GM23338 (cell line): ENCODE data around the gene STIM2.

Experiments
- CTCF ChIP-seq, 2 experiments: fragments of 200-600 bp in 1 of 2; sonication (generic) in 1 of 2; conservative IDR thresholded peaks; 2 replicates each; pipeline versions ENCODE4 v1.5.1 to v1.6.1; 2016 to 2017; ENCODE audit warnings: antibody characterized with exemption in 2 of 2, low read depth in 2 of 2, mild to moderate bottlenecking in 2 of 2, moderate library complexity in 1 of 2
- JUNB ChIP-seq: IDR thresholded peaks from one replicate; pipeline ENCODE4 v1.6.1; 2016; ENCODE audit warnings: antibody characterized with exemption; ENCODE audit not compliant: unreplicated experiment
- REST ChIP-seq: IDR thresholded peaks from one replicate; pipeline ENCODE4 v1.6.1; 2018; ENCODE audit warnings: antibody characterized with exemption; ENCODE audit not compliant: unreplicated experiment

GRCh38 chr4:27011401-27011800 is 150.8 kb downstream of the STIM2 start:
- no peak for TF ChIP-seq CTCF (conservative IDR thresholded peaks at IDR 0.05; ENCODE audit: low read depth in 2 of 2)
- no peak for TF ChIP-seq REST
- TF ChIP-seq JUNB: no peak
